HG03521 (cell line): Measurements from ENCODE around the gene HIRIP3.

ENCODE experiments used
- ATAC-seq: cut with Tn5 transposase; IDR thresholded peaks from one replicate; pipeline ENCODE4 v1.9.1; 2021; ENCODE audit warnings: mild to moderate bottlenecking, moderate library complexity; ENCODE audit not compliant: unreplicated experiment

The HIRIP3 gene

DNA sequence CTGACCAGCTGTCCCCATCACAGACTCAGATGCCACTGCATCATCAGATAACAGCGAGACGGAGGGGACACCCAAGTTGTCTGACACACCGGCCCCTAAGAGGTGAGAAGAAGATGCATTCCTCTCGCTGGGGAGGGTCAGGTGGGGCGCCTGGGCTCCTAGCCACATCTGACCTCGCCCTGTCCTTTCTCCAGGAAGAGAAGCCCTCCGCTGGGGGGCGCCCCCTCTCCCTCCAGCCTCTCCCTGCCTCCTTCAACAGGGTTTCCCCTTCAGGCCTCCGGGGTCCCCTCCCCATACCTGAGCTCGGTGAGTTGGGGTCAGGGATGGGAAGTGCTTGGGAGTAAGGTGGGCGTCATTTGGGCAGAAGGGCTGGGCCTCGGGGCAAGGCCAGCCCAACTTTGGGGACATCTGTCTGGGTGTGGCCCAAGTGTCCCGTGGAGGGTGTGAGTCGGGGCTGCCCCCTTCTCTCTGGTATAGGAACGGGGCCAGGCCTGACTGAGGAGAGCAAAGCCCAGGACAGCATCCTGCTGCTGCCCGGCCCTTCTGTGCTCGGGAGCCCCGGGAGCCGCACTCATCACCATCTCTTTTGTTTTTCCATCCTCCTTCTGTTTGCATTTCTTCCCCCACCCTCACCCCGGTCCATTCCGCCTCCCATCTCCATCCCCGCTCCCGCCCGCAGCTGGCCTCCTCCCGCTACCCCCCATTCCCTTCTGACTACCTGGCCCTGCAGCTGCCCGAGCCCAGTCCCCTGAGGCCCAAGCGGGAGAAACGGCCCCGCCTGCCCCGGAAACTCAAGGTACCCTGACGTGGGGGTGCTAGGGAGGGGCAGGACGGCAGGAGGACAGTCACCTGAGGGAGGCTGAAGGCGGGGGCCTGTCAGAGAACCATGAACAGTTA, 5.6 kb upstream of the HIRIP3 start:
- no peak for ATAC-seq

DNA sequence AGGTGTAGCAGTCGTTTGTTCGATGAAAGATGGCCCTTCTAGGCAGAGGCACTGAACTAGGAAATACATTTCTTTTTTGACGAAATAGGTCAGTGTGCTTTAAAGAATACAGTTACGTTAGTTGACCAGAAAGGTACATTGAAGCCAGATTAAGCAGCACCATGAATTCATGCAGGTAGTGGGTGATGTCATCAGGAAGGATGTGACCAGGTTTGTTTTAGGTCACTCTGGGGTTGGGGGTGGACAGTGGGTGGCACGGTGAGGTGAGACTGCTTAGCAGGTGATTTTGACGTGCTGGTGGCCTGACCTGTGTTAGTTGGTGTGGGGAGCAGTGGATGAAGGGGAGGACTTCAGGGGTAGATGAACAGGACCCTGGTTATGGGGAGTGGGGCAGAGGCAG, 4.2 kb upstream of the HIRIP3 start:
- no peak for ATAC-seq

DNA sequence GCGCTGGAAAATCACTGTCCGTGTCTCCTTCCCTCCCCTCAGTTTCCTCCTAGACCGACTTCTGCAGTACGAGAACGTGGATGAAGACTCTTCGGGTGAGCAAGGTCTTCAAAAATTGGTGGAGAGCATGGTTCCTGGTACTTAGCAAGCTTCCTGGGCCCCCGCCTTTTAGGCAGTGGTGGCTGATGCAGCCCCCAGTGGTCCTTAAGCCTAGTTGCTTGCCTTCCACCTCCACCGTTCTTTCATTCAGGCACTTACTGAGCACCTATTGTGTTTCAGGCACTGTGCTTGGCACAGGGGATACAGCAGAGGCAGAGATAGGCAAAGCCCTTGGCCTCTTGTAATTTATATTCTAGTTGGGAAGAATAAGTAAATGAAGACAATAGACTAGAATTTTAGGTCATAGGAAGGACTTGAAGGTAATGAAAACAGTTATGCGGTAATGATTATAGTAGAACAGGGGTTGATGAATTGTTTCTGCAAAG, 1.4 kb upstream of the HIRIP3 start:
- no peak for ATAC-seq

DNA sequence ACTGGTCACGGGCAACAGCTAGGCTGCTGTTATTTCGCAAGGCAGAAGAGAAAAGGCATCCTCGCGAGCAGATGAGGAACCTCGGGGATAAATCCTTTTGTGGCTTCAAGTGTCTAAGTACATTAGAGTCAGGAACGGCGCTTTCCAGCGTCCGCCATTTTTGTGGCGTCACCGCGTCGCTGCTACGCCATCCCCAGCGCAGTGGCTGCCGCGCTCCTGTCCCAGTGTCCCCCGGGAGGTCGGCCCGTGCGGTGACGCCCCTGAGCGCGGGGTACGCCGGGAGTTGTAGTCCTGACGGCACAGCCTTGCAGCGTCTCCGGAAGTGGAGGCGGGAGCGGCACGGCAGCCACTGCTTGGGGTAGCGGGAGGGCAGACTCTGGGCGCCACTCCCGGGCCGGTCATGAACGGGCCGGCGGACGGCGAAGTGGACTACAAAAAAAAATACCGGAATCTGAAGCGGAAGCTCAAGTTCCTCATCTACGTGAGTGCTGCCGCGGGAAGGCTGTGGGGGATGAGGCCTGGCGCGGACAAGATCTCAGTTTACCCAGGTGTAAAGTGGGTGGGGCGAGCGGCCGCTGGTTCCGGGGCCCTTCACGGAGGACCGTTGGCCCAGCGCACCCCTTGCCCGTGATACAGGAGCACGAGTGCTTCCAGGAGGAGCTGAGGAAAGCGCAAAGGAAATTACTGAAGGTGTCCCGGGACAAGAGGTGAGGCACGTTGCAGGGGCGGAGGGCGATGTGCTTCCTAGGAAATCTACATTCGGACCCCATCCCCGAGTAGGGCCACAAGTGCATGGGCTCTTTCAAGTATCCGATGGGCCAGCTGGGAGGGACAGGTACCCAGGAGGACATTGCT, 721 bp upstream of the HIRIP3 start, which contains the start of gene INO80E:
Gene INO80E (plus strand): TSS at position 331 of the 855 bp plus-strand sequence. CDS start 70 bp downstream, at position 401.
- peak; percentile 90 for ATAC-seq

GRCh38 chr16:29994600-29995323, 655 bp downstream of the HIRIP3 start:
- ATAC-seq, result no peak

- ATAC-seq, result no peak
These were observed 1.4 kb downstream of the HIRIP3 start for GRCh38 chr16:29993903-29994599.

DNA sequence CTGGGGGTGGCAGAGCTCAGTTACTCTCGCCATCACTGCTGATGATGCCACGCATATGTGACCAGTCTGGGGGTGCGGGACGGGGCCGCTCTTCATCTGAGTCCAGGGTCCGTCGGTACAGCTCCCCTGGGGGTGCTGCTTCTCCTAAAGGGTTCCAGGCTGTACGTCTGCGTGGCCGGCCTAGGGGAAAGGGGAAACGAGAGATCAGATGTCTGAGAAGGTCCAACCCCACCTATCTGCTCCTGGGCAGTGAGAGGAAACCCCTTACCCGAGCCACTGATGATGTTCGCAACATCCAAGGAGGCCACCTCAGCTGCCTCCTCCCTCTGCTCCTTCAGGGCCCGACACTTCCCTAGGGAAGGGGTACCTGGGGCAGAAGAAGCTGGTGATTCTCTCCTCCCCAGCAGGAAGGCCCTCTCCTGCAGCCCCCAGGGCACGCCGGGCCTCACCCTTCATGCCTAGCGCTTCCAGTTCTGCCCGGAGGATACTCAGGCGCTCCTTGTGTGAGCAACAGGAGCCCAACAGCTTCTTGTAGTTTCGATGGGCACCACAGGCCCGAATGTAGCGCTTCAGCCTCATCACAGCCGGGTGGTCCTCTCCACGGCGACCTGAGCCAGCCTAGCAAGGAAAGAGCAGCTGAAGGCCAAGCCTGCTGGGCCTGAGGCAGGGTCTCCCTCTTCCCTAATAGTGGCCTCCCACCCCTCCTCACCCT, 2.1 kb downstream of the HIRIP3 start:
- no peak for ATAC-seq

- ATAC-seq, result no peak
These were observed 3.0 kb downstream of the HIRIP3 start for GRCh38 chr16:29992344-29992967.

GRCh38 chr16:29991571-29991904, 3.9 kb downstream of the HIRIP3 start:
- ATAC-seq, result no peak

GRCh38 chr16:29990883-29991570, 4.4 kb downstream of the HIRIP3 start:
- no peak for ATAC-seq

GRCh38 chr16:29990034-29990433, 5.4 kb downstream of the HIRIP3 start:
- ATAC-seq, result no peak

- ATAC-seq, result no peak
These were observed 6.1 kb downstream of the HIRIP3 start for GRCh38 chr16:29989111-29989858.

GRCh38 chr16:29988346-29989075, 6.9 kb downstream of the HIRIP3 start:
- no peak for ATAC-seq

DNA sequence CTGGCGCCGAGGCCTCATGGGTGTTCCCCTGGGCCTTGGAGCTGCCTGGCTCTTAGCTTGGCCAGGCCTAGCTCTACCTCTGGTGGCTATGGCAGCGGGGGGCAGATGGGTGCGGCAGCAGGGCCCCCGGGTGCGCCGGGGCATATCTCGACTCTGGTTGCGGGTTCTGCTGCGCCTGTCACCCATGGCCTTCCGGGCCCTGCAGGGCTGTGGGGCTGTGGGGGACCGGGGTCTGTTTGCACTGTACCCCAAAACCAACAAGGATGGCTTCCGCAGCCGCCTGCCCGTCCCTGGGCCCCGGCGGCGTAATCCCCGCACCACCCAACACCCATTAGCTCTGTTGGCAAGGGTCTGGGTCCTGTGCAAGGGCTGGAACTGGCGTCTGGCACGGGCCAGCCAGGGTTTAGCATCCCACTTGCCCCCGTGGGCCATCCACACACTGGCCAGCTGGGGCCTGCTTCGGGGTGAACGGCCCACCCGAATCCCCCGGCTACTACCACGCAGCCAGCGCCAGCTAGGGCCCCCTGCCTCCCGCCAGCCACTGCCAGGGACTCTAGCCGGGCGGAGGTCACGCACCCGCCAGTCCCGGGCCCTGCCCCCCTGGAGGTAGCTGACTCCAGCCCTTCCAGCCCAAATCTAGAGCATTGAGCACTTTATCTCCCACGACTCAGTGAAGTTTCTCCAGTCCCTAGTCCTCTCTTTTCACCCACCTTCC, 7.9 kb downstream of the HIRIP3 start:
- no peak for ATAC-seq

DNA sequence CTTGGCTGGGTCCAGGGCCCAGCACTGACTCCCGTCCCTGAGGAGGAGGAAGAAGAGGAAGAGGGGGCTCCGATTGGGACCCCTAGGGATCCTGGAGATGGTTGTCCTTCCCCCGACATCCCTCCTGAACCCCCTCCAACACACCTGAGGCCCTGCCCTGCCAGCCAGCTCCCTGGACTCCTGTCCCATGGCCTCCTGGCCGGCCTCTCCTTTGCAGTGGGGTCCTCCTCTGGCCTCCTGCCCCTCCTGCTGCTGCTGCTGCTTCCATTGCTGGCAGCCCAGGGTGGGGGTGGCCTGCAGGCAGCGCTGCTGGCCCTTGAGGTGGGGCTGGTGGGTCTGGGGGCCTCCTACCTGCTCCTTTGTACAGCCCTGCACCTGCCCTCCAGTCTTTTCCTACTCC, 8.5 kb downstream of the HIRIP3 start:
- no peak for ATAC-seq

DNA sequence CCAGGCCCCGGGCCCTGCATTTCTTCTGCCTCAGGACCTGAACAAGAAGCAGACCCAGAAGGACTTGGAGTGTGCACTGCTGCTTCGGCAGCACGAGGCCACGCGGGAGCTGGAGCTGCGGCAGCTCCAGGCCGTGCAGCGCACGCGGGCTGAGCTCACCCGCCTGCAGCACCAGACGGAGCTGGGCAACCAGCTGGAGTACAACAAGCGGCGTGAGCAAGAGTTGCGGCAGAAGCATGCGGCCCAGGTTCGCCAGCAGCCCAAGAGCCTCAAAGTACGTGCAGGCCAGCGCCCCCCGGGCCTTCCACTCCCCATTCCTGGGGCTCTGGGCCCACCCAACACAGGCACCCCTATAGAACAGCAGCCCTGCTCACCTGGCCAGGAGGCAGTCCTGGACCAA, 9.2 kb downstream of the HIRIP3 start:
- no peak for ATAC-seq
